A673 (cell line): Measurements from ENCODE around the gene DNAH3.

ENCODE experiments used
- CTCF ChIP-seq: fragments of 300-800, 200-600 bp; sonication (generic); conservative IDR thresholded peaks from 2 replicates; pipeline ENCODE4 v1.5.1; 2017; ENCODE audit warnings: low read depth, mild to moderate bottlenecking, antibody characterized with exemption, low read length, moderate library complexity, mixed read lengths
- EZH2 ChIP-seq: fragments of 200-600 bp; sonication (generic); IDR thresholded peaks from 2 replicates; pipeline ENCODE4 v1.6.1; 2017; ENCODE audit warnings: borderline replicate concordance, low read depth, mild to moderate bottlenecking, mixed read lengths, antibody characterized with exemption, low read length; ENCODE audit not compliant: poor library complexity, severe bottlenecking

GRCh38 chr16:20939611-20940010 lies 211.0 kb downstream of the DNAH3 start:
- TF ChIP-seq CTCF: no peak
- no peak for TF ChIP-seq EZH2
